HG03045 (cell line): ENCODE data around the gene PRKCZ.

Experiments
- ATAC-seq: cut with Tn5 transposase; IDR thresholded peaks from one replicate; pipeline ENCODE4 v1.9.1; 2021; ENCODE audit warnings: mild to moderate bottlenecking, moderate library complexity; ENCODE audit not compliant: unreplicated experiment

The PRKCZ gene

DNA sequence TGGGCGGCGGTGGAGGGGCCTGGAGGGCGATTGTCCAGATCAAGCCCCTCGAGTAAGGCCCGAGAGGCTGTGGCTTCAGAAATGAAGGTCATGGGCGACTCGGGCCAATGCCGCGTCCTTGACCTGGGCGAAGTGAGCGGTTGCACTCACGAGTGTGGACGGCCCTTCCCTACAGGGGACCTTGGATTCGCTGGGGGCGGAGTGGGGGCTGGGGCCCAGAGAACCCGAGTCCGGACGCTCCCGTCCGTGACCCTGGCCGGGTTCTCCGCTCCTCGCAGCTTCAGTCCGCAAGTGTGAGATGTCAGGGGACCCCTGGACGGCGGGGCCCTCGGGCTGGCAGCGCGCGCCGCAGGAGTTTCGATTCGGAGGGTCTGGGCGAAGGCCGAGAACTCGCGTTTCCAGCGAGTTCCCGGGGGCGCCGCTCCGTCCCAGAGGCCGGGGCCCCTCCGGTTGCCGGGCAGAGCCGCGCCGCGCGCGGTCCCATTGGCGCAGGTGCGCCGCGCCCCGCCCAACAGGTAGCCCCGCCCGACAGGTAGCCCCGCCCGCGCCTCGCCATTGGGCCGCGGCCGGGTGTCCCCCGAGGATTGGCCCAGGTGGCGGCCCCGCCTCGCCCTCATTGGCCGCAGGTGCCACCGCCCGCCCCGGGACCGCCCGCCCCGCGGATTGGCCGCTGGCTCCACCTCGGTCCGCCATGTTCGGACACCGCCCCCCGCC, at the start of gene PRKCZ:
TSS of gene PRKCZ (plus strand) at position 694 of the 714 bp plus-strand sequence. CDS start 220 bp downstream, outside the sequence.
- ATAC-seq, result peak; percentile 75

GRCh38 chr1:2000432-2000831, 49.8 kb upstream of the PRKCZ start:
- ATAC-seq, result no peak

GRCh38 chr1:2000850-2001249, 49.4 kb upstream of the PRKCZ start:
- no peak for ATAC-seq

- no peak for ATAC-seq
Observed at GRCh38 chr1:2001773-2002411, 48.3 kb upstream of the PRKCZ start.

DNA sequence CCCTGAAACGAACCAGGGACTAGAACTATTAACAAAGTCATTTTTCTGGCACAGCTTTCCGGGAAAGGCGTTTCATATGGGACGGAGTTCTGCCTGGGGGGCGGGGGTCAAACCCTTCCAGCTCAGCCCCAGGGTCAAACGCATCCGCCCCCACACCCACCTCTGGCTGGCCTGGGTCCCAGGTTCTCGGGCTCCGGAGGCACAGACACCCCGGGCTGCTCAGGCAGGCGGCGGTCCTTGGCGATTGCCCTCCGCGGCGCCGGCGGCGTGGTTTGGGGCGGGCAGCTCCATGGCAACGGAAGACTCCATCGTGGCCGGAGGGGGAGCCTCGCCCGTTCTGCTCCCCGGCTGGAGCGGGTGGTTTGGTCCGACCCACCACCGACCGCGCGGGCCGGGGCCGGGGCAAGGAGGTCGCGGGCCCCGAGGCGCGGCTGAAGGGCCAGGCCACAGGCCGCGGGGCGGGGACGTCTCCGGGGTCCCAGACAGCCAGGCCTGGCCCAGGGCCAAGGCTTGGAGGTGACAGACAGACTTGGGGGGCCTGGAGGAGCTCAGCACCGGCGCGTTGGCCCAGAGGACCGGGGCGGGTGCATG, 46.6 kb upstream of the PRKCZ start, which contains the start of gene CFAP74:
TSS of gene CFAP74 (minus strand) at position 246 of the 591 bp plus-strand sequence. CDS start 12,830 bp downstream, outside the sequence.
- no peak for ATAC-seq

- ATAC-seq, result no peak
Observed at GRCh38 chr1:2004856-2005255, 45.4 kb upstream of the PRKCZ start.

GRCh38 chr1:2009101-2010053, 40.8 kb upstream of the PRKCZ start:
- ATAC-seq, result no peak

DNA sequence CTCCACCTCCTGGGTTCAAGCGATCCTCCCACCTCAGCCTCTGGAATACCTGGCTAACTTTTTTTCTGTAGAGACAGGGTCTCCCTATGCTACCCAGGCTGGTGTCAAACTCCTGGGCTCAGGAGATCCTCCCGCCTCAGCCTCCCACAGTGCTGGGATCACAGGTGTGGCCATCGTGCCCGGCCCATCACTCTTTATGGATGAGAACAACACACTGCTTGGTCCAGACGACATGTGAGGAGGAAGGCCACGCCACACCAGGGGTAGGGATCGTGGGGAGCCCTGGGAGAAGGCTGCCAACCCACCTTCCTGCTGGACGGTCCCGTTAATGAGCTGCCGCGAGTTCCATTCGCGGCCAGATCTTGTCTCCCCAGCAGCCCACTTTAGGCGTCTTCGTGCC, 36.0 kb upstream of the PRKCZ start:
- ATAC-seq, result no peak

GRCh38 chr1:2014741-2015735, 35.2 kb upstream of the PRKCZ start:
- no peak for ATAC-seq

DNA sequence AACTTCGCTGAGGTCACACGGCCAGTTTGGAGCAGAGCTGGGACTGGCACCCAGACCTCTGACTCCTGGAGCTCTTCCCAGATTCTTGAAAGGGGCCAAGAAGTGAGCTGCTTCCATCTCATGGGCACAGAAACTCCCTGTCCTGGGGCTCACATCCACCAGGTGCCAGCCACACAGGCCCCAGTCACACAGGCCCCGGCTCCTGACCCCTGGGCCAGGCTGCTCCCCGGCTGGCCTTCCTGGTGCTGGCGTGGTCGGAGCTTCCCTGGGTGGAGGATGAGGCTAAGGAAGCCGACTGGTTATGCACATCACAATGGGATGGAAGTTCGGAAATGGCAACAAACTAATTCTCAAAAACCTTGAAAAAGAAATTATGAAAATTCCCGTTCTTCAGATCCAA, 34.1 kb upstream of the PRKCZ start:
- no peak for ATAC-seq

- no peak for ATAC-seq
Observed at GRCh38 chr1:2018217-2019171, 31.7 kb upstream of the PRKCZ start.

DNA sequence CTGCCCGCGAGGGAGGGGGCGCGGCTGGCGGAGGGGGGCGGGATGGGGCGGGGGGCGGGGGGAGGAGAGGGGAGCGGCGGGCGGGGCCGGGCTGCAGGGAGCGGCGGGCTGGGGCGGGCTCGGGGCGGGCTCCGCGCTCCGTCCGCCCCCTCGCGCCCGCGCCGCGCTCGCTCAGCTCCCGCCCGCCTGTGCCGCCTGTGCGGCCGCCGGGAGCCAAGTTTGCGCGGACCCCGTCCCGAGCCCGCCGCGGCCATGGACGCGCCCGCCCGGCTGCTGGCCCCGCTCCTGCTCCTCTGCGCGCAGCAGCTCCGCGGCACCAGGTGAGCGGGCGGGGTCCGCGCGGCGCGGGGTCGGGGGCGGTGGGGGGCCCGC, 31.1 kb upstream of the PRKCZ start, which contains the start of gene GABRD:
TSS of gene GABRD (plus strand) at position 174 of the 372 bp plus-strand sequence. CDS start at position 253, 79 bp downstream.
- ATAC-seq, result no peak

DNA sequence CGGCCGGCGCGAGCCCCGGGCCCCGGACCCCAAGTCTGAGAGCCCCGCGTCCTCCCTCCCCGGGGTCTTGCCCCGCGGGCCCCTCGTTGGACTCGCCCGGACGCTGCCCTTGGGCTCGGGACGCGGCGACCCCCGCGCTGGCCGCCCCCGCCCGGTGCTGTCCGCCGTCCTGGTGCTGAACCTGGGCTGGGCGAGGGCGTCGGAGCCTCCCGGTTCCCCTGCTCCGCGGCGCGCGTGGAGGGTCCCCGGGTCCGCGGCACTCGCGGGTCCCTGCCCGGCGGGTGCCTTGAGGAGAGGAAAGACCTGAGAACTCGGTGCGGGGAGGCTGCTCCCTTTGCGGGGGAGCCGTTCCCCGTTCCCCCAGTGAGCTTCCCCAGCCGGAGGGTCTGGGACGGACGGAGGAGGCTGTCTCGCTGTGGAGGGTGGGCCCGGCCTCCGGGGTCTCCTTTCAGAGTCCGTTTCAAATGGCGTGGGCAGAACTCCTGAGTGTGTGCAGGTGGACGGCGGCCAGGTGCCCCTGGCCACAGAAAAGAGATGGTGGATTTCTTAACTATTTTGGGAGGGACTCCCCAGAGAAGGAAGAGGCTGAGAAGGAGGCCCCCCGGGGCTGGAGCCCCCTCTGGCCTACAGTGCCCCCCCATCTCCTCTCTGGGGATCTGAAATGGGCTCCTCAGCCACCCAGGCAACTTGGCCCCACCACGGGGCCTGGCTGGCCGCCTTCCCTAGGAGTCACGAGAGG, 30.5 kb upstream of the PRKCZ start:
- no peak for ATAC-seq

DNA sequence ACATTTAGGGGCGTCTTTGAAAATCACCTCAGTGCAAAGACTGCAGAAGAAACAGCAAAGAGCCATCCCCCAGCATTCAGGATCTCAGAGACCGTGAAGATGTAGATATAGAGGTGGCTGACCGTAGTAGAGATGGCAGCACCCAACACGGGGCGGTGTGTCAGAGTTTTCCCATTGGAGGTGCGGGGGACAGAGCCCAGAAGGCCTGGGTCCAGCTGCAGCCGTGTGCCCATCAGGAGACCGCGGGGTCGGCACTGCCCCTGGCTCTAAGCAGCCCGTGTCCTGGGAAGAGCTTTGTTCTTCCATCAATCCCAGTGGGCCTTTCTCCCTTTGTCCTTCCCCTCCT, 29.9 kb upstream of the PRKCZ start:
- ATAC-seq, result no peak

- no peak for ATAC-seq
Observed at GRCh38 chr1:2021550-2021949, 28.7 kb upstream of the PRKCZ start.

GRCh38 chr1:2022063-2022770, 28.0 kb upstream of the PRKCZ start:
- no peak for ATAC-seq

- ATAC-seq, result no peak
Observed at GRCh38 chr1:2023187-2023586, 27.0 kb upstream of the PRKCZ start.
